HCT116 (cell line): ENCODE results near the gene RAD18. TPM values are rescaled to one million over a fixed set of nuclear protein-coding genes. Genes with fewer than 3 reads are reported as not detected.

ENCODE experiments used
- ATAC-seq: fragments of 200-7000 bp; cut with Tn5 transposase; 2 replicates; pipeline ENCODE4 v1.9.1; 2020; ENCODE audit warnings: mild to moderate bottlenecking, moderate library complexity
- BruUV-seq: library from RNA; stranded (reverse); fragments of 400-500 nt; replicated peaks from 2 replicates; lab custom pipeline; 2021; lab: Mats Ljungman, UMichigan
- CTCF ChIA-PET: fragments of 300-600 bp; sonication (Branson Sonifier 250); formaldehyde crosslinking; loops from one replicate; lab custom pipeline; 2021; ENCODE audit warnings: antibody characterized with exemption; lab: Charles Lee
- POLR2A ChIA-PET: fragments of 300-600, 350-600 bp; sonication (Branson Sonifier 250); formaldehyde crosslinking; loops from one replicate; lab custom pipeline; 2021; ENCODE audit warnings: antibody characterized with exemption; lab: Charles Lee
- RAD21 ChIA-PET, 2 experiments: fragments of 300-600 bp; sonication (Branson Sonifier 250); formaldehyde crosslinking; loops; one replicate each; lab custom pipeline; 2023; ENCODE audit warnings: low total read pairs in 2 of 2; ENCODE audit not compliant: uncharacterized antibody in 2 of 2, unreplicated experiment in 2 of 2, low non-redundant PET in 1 of 2; lab: Charles Lee
- DNase-seq: peaks from one replicate; pipeline ENCODE4 v3.0.0-alpha.2; 2010; ENCODE audit warnings: low read depth, low spot score
- H2AFZ ChIP-seq: fragments of 200-600 bp; shearing (Covaris generic), sonication (generic); 2 replicates; pipeline ENCODE4 v1.6.1; 2017; ENCODE audit warnings: low read depth, mixed run types, mixed read lengths, antibody characterized with exemption, low read length; ENCODE audit not compliant: poor library complexity, severe bottlenecking
- H3K27ac ChIP-seq: 2 replicates; pipeline ENCODE4 v1.5.1; 2012; ENCODE audit warnings: low read depth, low read length
- H3K27me3 ChIP-seq: fragments of 200-600 bp; sonication (generic); 2 replicates; pipeline ENCODE4 v1.6.1; 2016; ENCODE audit warnings: mixed run types, low read length, mixed read lengths; ENCODE audit not compliant: insufficient read depth
- H3K36me3 ChIP-seq, 2 experiments: fragments of 200-500 bp in 1 of 2; fragments of 200-600 bp in 1 of 2; sonication (Bioruptor generic) in 1 of 2; sonication (generic) in 1 of 2; 2 replicates each; pipeline versions ENCODE4 v1.5.1 to v1.6.1; 2014 to 2016; ENCODE audit warnings: low read length in 2 of 2, inconsistent platforms in 1 of 2, mixed read lengths in 1 of 2, mixed run types in 1 of 2; ENCODE audit not compliant: insufficient read depth in 2 of 2, control insufficient read depth in 1 of 2
- H3K4me1 ChIP-seq, 2 experiments: fragments of 200-600 bp in 1 of 2; sonication (generic) in 1 of 2; 2 replicates each; pipeline versions ENCODE4 v1.5.1 to v1.6.1; 2012 to 2017; ENCODE audit warnings: low read length in 2 of 2, inconsistent platforms in 1 of 2, mild to moderate bottlenecking in 1 of 2, mixed read lengths in 1 of 2, mixed run types in 1 of 2, moderate library complexity in 1 of 2; ENCODE audit not compliant: insufficient read depth in 2 of 2, control insufficient read depth in 1 of 2
- H3K4me2 ChIP-seq: fragments of 200-600 bp; sonication (generic); 2 replicates; pipeline ENCODE4 v1.6.1; 2017; ENCODE audit warnings: mixed run types, low read length, mixed read lengths
- H3K4me3 ChIP-seq, 2 experiments: fragments of 200-600 bp in 1 of 2; sonication (generic) in 1 of 2; replicated peaks in 1 of 2; 2 replicates each; pipeline ENCODE4 v1.5.1; 2011 to 2016; ENCODE audit warnings: low read length in 2 of 2, control low read depth in 1 of 2, low read depth in 1 of 2, mild to moderate bottlenecking in 1 of 2, mixed read lengths in 1 of 2, mixed run types in 1 of 2
- H3K79me2 ChIP-seq: fragments of 200-600 bp; sonication (generic); 2 replicates; pipeline ENCODE4 v1.6.1; 2017; ENCODE audit warnings: mild to moderate bottlenecking, mixed run types, low read length, moderate library complexity, mixed read lengths; ENCODE audit not compliant: insufficient read depth
- H3K9ac ChIP-seq: fragments of 200-600 bp; sonication (generic); 2 replicates; pipeline ENCODE4 v1.6.1; 2016; ENCODE audit warnings: low read length, mixed read lengths
- H3K9me2 ChIP-seq: fragments of 200-600 bp; sonication (generic), shearing (Covaris generic); 2 replicates; pipeline ENCODE4 v1.6.1; 2017; ENCODE audit warnings: mixed run types, mild to moderate bottlenecking, moderate library complexity; ENCODE audit not compliant: insufficient read depth
- H3K9me3 ChIP-seq, 2 experiments: fragments of 200-500 bp in 1 of 2; fragments of 200-600 bp in 1 of 2; sonication (Bioruptor generic) in 1 of 2; sonication (generic) in 1 of 2; 2 replicates each; pipeline ENCODE4 v1.6.1; 2014 to 2017; ENCODE audit warnings: low read length in 2 of 2, mixed read lengths in 2 of 2, inconsistent platforms in 1 of 2, low read depth in 1 of 2, mild to moderate bottlenecking in 1 of 2, mixed run types in 1 of 2, moderate library complexity in 1 of 2; ENCODE audit not compliant: control insufficient read depth in 1 of 2, insufficient read depth in 1 of 2
- H4K20me1 ChIP-seq: fragments of 200-600 bp; sonication (generic), shearing (Covaris generic); 2 replicates; pipeline ENCODE4 v1.6.1; 2017; ENCODE audit warnings: mixed run types, mild to moderate bottlenecking, moderate library complexity; ENCODE audit not compliant: insufficient read depth
- CBX3 ChIP-seq: IDR thresholded peaks from 2 replicates; pipeline ENCODE4 v1.6.1; 2012; ENCODE audit warnings: low read depth
- CEBPB ChIP-seq: IDR thresholded peaks from 2 replicates; pipeline ENCODE4 v1.6.1; 2012; ENCODE audit warnings: low read depth
- CTCF ChIP-seq, 3 experiments: fragments of 200-600 bp in 1 of 3; sonication (generic) in 1 of 3; IDR thresholded peaks in 2 of 3; conservative IDR thresholded peaks in 1 of 3; 2 replicates each; pipeline ENCODE4 v1.5.1; 2012 to 2017; ENCODE audit warnings: low read depth in 2 of 3, low read length in 2 of 3, antibody characterized with exemption in 1 of 3, borderline replicate concordance in 1 of 3, control low read depth in 1 of 3, mild to moderate bottlenecking in 1 of 3, mixed read lengths in 1 of 3, mixed run types in 1 of 3, moderate library complexity in 1 of 3; ENCODE audit not compliant: insufficient read depth in 1 of 3
- ELF1 ChIP-seq: IDR thresholded peaks from 2 replicates; pipeline ENCODE4 v1.6.1; 2012; ENCODE audit warnings: low read depth, borderline replicate concordance
- EZH2 ChIP-seq: fragments of 200-600 bp; sonication (generic); IDR thresholded peaks from 2 replicates; pipeline ENCODE4 v1.6.1; 2017; ENCODE audit warnings: antibody characterized with exemption, mixed run types
- FOSL1 ChIP-seq: IDR thresholded peaks from 2 replicates; pipeline ENCODE4 v1.6.1; 2012; ENCODE audit warnings: low read depth
- JUND ChIP-seq: IDR thresholded peaks from 2 replicates; pipeline ENCODE4 v1.6.1; 2012
- MAX ChIP-seq: IDR thresholded peaks from 2 replicates; pipeline ENCODE4 v1.6.1; 2012
- POLR2AphosphoS5 ChIP-seq: IDR thresholded peaks from 2 replicates; pipeline ENCODE4 v1.6.1; 2011; ENCODE audit warnings: mild to moderate bottlenecking, low read depth, low read length, moderate library complexity
- RAD21 ChIP-seq: IDR thresholded peaks from 2 replicates; pipeline ENCODE4 v1.6.1; 2012; ENCODE audit warnings: low read depth, mild to moderate bottlenecking
- SIN3A ChIP-seq: IDR thresholded peaks from 2 replicates; pipeline ENCODE4 v1.6.1; 2012; ENCODE audit warnings: low read depth
- SP1 ChIP-seq: IDR thresholded peaks from 2 replicates; pipeline ENCODE4 v1.6.1; 2012; ENCODE audit warnings: low read depth
- SRF ChIP-seq: IDR thresholded peaks from 2 replicates; pipeline ENCODE4 v1.6.1; 2012; ENCODE audit warnings: low read depth
- TCF7L2 ChIP-seq: IDR thresholded peaks from 2 replicates; pipeline ENCODE4 v1.7.0; 2011; ENCODE audit warnings: borderline replicate concordance, inconsistent platforms; ENCODE audit not compliant: insufficient read depth, insufficient read length; ENCODE audit errors: extremely low read depth
- ZBTB33 ChIP-seq: IDR thresholded peaks from 2 replicates; pipeline ENCODE4 v1.6.1; 2011; ENCODE audit warnings: mild to moderate bottlenecking, low read length, moderate library complexity; ENCODE audit not compliant: insufficient replicate concordance; ENCODE audit errors: extremely low read depth
- ZFX ChIP-seq: fragments of 450-650 bp; IDR thresholded peaks from 2 replicates; pipeline ENCODE4 v1.6.1; 2017
- ZNF274 ChIP-seq: fragments of 200-500 bp; sonication (Bioruptor generic); IDR thresholded peaks from 2 replicates; pipeline ENCODE4 v1.6.1; 2014; ENCODE audit warnings: mild to moderate bottlenecking, low read depth, low read length, inconsistent platforms
- intact Hi-C: fragments of 100-400 bp; cut with micrococcal nuclease; formaldehyde crosslinking; loops from 2 replicates; pipeline ENCODE4 v1.10.0; 2022
- total RNA-seq: library from RNA; stranded (reverse); gene quantifications from one replicate; pipeline ENCODE4 v1.2.1, GENCODE V29; 2021; ENCODE audit not compliant: unreplicated experiment
- TF ChIP-seq, protein P1 (sequence below): IDR thresholded peaks from 2 replicates; pipeline ENCODE4 v1.6.1; 2012
- TF ChIP-seq, protein P2 (sequence below): IDR thresholded peaks from 2 replicates; pipeline ENCODE4 v1.6.1; 2012; ENCODE audit warnings: low read depth

RAD18 gene
- total RNA-seq, 1 experiment from 2014 or later, result 28.7 TPM

DNA sequence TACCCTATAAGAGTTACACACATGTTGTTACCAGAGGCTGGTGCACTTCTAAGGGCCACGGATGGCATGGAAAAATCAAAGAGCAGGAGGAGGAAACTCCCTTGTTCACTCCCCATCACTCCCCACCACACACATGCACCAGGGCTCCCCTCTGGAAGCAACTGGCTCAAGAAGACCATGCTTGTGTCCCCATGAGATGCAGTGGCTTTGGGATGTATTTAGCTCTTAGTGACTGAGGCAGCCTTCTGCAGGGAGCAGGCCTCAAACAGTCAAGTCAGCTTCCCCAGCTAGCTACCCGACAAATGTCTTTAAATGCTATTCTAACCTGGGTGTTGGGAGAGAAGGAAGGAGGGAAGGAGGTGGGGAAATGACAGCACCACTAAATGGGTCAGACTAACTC lies 32.9 kb upstream of the RAD18 start (continued):
- TF ChIP-seq, protein P1, sequence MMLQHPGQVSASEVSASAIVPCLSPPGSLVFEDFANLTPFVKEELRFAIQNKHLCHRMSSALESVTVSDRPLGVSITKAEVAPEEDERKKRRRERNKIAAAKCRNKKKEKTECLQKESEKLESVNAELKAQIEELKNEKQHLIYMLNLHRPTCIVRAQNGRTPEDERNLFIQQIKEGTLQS, result no peak
- TF ChIP-seq JUND, result no peak

DNA sequence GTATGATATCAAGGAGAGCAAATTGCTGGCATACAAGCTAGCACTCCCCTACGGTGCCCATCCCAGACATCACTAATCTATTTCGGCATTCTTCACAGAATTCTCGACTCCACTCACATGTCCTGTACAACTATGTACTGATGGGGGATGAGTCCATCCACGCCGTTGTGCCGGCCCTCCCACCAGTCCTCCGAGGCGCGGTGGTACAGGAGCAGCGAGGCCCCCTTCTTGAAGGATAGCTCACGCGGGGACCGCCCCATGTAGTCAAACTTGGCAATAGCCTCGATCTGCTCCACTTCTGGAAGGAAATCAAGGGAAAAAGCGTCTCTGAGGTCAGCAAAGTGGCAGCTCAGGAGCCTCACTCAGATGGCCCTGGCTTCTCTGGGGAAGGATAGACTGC lies 31.0 kb upstream of the RAD18 start:
- no peak overlapping the region for H3K9ac ChIP-seq
- ATAC-seq, result no peak
- H3K79me2 ChIP-seq, result no peaks in the 10 kb centered on the region
- BruUV-seq, result no TSS peak
- no peaks in the 10 kb centered on the region for H3K4me1 ChIP-seq
- H4K20me1 ChIP-seq, result no peaks in the 10 kb centered on the region
- CTCF ChIA-PET, result no interaction called here
- 0 out of 4 replicates have a peak, but pooled peaks cover 0 to 3% of the 10 kb centered on the region in 2 experiments for H3K9me3 ChIP-seq
- intact Hi-C loops, result no loop called here
- no peak for DNase-seq
- H3K4me3 ChIP-seq, result no peak overlapping the region
- no peaks in the 10 kb centered on the region for H3K9me2 ChIP-seq
- H3K4me2 ChIP-seq, result no peak overlapping the region
- POLR2A ChIA-PET, result no interaction called here
- no peak overlapping the region for H2AFZ ChIP-seq
- H3K27ac ChIP-seq, result no peak overlapping the region
- H3K27me3 ChIP-seq, result no peaks in the 10 kb centered on the region
- H3K36me3 ChIP-seq, result no peaks in the 10 kb centered on the region
- RAD21 ChIA-PET, result no interaction called here
- TF ChIP-seq FOSL1, result no peak
- TF ChIP-seq, protein P2, sequence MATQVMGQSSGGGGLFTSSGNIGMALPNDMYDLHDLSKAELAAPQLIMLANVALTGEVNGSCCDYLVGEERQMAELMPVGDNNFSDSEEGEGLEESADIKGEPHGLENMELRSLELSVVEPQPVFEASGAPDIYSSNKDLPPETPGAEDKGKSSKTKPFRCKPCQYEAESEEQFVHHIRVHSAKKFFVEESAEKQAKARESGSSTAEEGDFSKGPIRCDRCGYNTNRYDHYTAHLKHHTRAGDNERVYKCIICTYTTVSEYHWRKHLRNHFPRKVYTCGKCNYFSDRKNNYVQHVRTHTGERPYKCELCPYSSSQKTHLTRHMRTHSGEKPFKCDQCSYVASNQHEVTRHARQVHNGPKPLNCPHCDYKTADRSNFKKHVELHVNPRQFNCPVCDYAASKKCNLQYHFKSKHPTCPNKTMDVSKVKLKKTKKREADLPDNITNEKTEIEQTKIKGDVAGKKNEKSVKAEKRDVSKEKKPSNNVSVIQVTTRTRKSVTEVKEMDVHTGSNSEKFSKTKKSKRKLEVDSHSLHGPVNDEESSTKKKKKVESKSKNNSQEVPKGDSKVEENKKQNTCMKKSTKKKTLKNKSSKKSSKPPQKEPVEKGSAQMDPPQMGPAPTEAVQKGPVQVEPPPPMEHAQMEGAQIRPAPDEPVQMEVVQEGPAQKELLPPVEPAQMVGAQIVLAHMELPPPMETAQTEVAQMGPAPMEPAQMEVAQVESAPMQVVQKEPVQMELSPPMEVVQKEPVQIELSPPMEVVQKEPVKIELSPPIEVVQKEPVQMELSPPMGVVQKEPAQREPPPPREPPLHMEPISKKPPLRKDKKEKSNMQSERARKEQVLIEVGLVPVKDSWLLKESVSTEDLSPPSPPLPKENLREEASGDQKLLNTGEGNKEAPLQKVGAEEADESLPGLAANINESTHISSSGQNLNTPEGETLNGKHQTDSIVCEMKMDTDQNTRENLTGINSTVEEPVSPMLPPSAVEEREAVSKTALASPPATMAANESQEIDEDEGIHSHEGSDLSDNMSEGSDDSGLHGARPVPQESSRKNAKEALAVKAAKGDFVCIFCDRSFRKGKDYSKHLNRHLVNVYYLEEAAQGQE, result no peak
- TF ChIP-seq ZNF274, result no peak
- no peak for TF ChIP-seq CTCF (IDR thresholded peaks at IDR 0.05 in 2 of 3, conservative IDR thresholded peaks at IDR 0.05 in 1 of 3; ENCODE audit: borderline replicate concordance in 1 of 3, insufficient read depth in 1 of 3, low read depth in 2 of 3, low read length in 2 of 3)
- no peak for TF ChIP-seq TCF7L2
- no peak for TF ChIP-seq EZH2
- no peak for TF ChIP-seq MAX
- no peak for TF ChIP-seq RAD21
- no peak for TF ChIP-seq ELF1
- TF ChIP-seq SRF, result no peak
- TF ChIP-seq ZFX, result no peak
- no peak for TF ChIP-seq CEBPB
- TF ChIP-seq, protein P1, result no peak
- TF ChIP-seq CBX3, result no peak
- TF ChIP-seq SP1, result no peak
- TF ChIP-seq POLR2AphosphoS5, result no peak
- TF ChIP-seq SIN3A, result no peak
- no peak for TF ChIP-seq ZBTB33
